HepG2 (cell line): ENCODE measurements around the gene PTRHD1. TPM values are rescaled to one million over a fixed set of nuclear protein-coding genes. Genes with fewer than 3 reads are reported as not detected.
A peak's percentile ranks its signal among the peaks of the same experiment; 100 is the strongest.

Experiments
- ERF ChIP-seq: IDR thresholded peaks from 2 replicates; pipeline ENCODE4 v1.6.1; 2018; ENCODE audit warnings: missing biosample characterization, missing genetic modification reagents
- FOXO4 ChIP-seq: sonication (generic); formaldehyde crosslinking; conservative IDR thresholded peaks from 2 replicates; pipeline ENCODE4 v1.8.1; 2023; ENCODE audit warnings: missing genetic modification reagents
- HNF1B ChIP-seq: sonication (generic); formaldehyde crosslinking; IDR thresholded peaks from 2 replicates; pipeline ENCODE4 v1.5.1; 2020; ENCODE audit warnings: mild to moderate bottlenecking, moderate library complexity, missing genetic modification reagents
- IKZF1 ChIP-seq: fragments of 450-650 bp; IDR thresholded peaks from 2 replicates; pipeline ENCODE4 v1.7.1; 2016
- KLF12 ChIP-seq: sonication (generic); formaldehyde crosslinking; IDR thresholded peaks from 2 replicates; pipeline ENCODE4 v1.4.0; 2020; ENCODE audit warnings: missing genetic modification reagents, borderline replicate concordance
- KLF9 ChIP-seq: IDR thresholded peaks from 2 replicates; pipeline ENCODE4 v1.6.1; 2016; ENCODE audit warnings: low read depth
- MIXL1 ChIP-seq: IDR thresholded peaks from 2 replicates; pipeline ENCODE4 v1.6.1; 2016
- NR2F1 ChIP-seq, 2 experiments: fragments of 450-650 bp in 1 of 2; formaldehyde crosslinking in 1 of 2; IDR thresholded peaks; 2 replicates each; pipeline versions ENCODE4 v1.5.0 to v1.6.1; 2016 to 2020; ENCODE audit warnings: mild to moderate bottlenecking in 1 of 2, missing compliant biosample characterization in 1 of 2, missing genetic modification reagents in 1 of 2, moderate library complexity in 1 of 2
- SMARCC2 ChIP-seq: fragments of 450-650 bp; IDR thresholded peaks from 2 replicates; pipeline ENCODE4 v1.6.1; 2017; ENCODE audit warnings: antibody characterized with exemption, mild to moderate bottlenecking
- SMC3 ChIP-seq: IDR thresholded peaks from 2 replicates; pipeline ENCODE4 v1.6.1; 2011; ENCODE audit warnings: low read length, improper control_type of control experiment
- TBP ChIP-seq: sonication (generic); formaldehyde crosslinking; IDR thresholded peaks from 2 replicates; pipeline ENCODE4 v1.5.0; 2020; ENCODE audit warnings: missing genetic modification reagents
- THAP11 ChIP-seq: IDR thresholded peaks from 2 replicates; pipeline ENCODE4 v1.6.1; 2016; ENCODE audit warnings: missing biosample characterization, missing genetic modification reagents
- TSC22D2 ChIP-seq: sonication (generic); formaldehyde crosslinking; IDR thresholded peaks from 2 replicates; pipeline ENCODE4 v1.5.1; 2020; ENCODE audit warnings: missing genetic modification reagents, mild to moderate bottlenecking, borderline replicate concordance
- ZNF10 ChIP-seq: sonication (generic); formaldehyde crosslinking; IDR thresholded peaks from 2 replicates; pipeline ENCODE4 v1.4.0; 2020; ENCODE audit warnings: mild to moderate bottlenecking, low read depth, missing genetic modification reagents, borderline replicate concordance
- ZNF143 ChIP-seq: sonication (generic); formaldehyde crosslinking; IDR thresholded peaks from 2 replicates; pipeline ENCODE4 v1.4.0; 2020; ENCODE audit warnings: missing genetic modification reagents
- ZNF468 ChIP-seq: sonication (generic); formaldehyde crosslinking; IDR thresholded peaks from 2 replicates; pipeline ENCODE4 v1.8.0; 2022; ENCODE audit warnings: mild to moderate bottlenecking, moderate library complexity, missing genetic modification reagents
- ZNF569 ChIP-seq: sonication (generic); formaldehyde crosslinking; IDR thresholded peaks from 2 replicates; pipeline ENCODE4 v1.5.0; 2020; ENCODE audit warnings: mild to moderate bottlenecking, missing genetic modification reagents, moderate library complexity, borderline replicate concordance
- ZNF780A ChIP-seq: sonication (generic); formaldehyde crosslinking; IDR thresholded peaks from 2 replicates; pipeline ENCODE4 v1.8.0; 2022; ENCODE audit warnings: mild to moderate bottlenecking, missing genetic modification reagents, moderate library complexity
- polyA plus RNA-seq, 8 experiments: library from polyadenylated mRNA; depleted of rRNA in 3 of 8; stranded (reverse) in 7 of 8; unstranded in 1 of 8; fragments of >200 nt; fragmentation: Illumina TruSeq in 4 of 8; extraction: Trizol in 4 of 8; gene quantifications; 2 replicates each; pipeline versions ENCODE4 v1.2.1 to v1.2.3, GENCODE V29; 2011 to 2016; ENCODE audit warnings: low read depth in 4 of 8, missing spikeins in 1 of 8, mixed read lengths in 1 of 8; ENCODE audit not compliant: insufficient read depth in 1 of 8
- total RNA-seq, 5 experiments: library from RNA; depleted of rRNA; stranded (reverse); fragments of >200 nt; fragmentation: Illumina TruSeq; extraction: Trizol; gene quantifications; 2 replicates each; pipeline ENCODE4 v1.2.3, GENCODE V29; 2016; ENCODE audit warnings: low read depth in 1 of 5
- TF ChIP-seq, protein P1 (sequence below): sonication (generic); formaldehyde crosslinking; IDR thresholded peaks from 2 replicates; pipeline ENCODE4 v1.5.1; 2020; ENCODE audit warnings: mild to moderate bottlenecking, missing genetic modification reagents
- TF ChIP-seq, protein P2 (sequence below): sonication (generic); formaldehyde crosslinking; IDR thresholded peaks from 2 replicates; pipeline ENCODE4 v1.4.0; 2020; ENCODE audit warnings: mild to moderate bottlenecking, missing genetic modification reagents, borderline replicate concordance
- TF ChIP-seq, protein P3 (sequence below): sonication (generic); formaldehyde crosslinking; IDR thresholded peaks from 2 replicates; pipeline ENCODE4 v1.8.1; 2023; ENCODE audit warnings: mild to moderate bottlenecking, missing genetic modification reagents, borderline replicate concordance

Gene PTRHD1
- total and polyA plus RNA-seq, 2 of the 13 experiments (the other 11 are each of a cell fraction or from before 2014, with no cell fraction given): 72.6 to 90.8 TPM

- TF ChIP-seq, protein P1, sequence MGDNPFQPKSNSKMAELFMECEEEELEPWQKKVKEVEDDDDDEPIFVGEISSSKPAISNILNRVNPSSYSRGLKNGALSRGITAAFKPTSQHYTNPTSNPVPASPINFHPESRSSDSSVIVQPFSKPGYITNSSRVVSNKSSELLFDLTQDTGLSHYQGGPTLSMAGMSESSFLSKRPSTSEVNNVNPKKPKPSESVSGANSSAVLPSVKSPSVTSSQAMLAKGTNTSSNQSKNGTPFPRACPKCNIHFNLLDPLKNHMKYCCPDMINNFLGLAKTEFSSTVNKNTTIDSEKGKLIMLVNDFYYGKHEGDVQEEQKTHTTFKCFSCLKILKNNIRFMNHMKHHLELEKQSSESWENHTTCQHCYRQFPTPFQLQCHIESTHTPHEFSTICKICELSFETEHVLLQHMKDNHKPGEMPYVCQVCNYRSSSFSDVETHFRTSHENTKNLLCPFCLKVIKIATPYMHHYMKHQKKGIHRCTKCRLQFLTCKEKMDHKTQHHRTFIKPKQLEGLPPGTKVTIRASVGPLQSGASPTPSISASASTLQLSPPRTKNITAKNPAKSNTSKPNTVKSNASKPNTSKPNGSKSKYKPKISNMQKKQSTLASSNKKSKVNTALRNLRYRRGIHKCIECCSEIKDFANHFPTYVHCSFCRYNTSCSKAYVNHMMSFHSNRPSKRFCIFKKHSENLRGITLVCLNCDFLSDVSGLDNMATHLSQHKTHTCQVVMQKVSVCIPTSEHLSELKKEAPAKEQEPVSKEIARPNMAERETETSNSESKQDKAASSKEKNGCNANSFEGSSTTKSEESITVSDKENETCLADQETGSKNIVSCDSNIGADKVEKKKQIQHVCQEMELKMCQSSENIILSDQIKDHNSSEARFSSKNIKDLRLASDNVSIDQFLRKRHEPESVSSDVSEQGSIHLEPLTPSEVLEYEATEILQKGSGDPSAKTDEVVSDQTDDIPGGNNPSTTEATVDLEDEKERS: no peak
- TF ChIP-seq, protein P2, sequence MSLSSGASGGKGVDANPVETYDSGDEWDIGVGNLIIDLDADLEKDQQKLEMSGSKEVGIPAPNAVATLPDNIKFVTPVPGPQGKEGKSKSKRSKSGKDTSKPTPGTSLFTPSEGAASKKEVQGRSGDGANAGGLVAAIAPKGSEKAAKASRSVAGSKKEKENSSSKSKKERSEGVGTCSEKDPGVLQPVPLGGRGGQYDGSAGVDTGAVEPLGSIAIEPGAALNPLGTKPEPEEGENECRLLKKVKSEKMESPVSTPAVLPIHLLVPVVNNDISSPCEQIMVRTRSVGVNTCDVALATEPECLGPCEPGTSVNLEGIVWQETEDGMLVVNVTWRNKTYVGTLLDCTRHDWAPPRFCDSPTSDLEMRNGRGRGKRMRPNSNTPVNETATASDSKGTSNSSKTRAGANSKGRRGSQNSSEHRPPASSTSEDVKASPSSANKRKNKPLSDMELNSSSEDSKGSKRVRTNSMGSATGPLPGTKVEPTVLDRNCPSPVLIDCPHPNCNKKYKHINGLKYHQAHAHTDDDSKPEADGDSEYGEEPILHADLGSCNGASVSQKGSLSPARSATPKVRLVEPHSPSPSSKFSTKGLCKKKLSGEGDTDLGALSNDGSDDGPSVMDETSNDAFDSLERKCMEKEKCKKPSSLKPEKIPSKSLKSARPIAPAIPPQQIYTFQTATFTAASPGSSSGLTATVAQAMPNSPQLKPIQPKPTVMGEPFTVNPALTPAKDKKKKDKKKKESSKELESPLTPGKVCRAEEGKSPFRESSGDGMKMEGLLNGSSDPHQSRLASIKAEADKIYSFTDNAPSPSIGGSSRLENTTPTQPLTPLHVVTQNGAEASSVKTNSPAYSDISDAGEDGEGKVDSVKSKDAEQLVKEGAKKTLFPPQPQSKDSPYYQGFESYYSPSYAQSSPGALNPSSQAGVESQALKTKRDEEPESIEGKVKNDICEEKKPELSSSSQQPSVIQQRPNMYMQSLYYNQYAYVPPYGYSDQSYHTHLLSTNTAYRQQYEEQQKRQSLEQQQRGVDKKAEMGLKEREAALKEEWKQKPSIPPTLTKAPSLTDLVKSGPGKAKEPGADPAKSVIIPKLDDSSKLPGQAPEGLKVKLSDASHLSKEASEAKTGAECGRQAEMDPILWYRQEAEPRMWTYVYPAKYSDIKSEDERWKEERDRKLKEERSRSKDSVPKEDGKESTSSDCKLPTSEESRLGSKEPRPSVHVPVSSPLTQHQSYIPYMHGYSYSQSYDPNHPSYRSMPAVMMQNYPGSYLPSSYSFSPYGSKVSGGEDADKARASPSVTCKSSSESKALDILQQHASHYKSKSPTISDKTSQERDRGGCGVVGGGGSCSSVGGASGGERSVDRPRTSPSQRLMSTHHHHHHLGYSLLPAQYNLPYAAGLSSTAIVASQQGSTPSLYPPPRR: no peak
- TF ChIP-seq ZNF569: no peak
- TF ChIP-seq ERF (CRISPR knock-in tag): no peak
- TF ChIP-seq THAP11: no peak
- TF ChIP-seq NR2F1 (CRISPR knock-in tag; IDR thresholded peaks at IDR 0.05): 0 out of 4 replicates have a peak, but pooled peaks of 1 of the 2 experiments have one; percentile 25
- no peak for TF ChIP-seq SMC3
- no peak for TF ChIP-seq ZNF143
- 0 out of 2 replicates have a peak, but pooled peaks have one; percentile 51 for TF ChIP-seq SMARCC2
- no peak for TF ChIP-seq HNF1B (CRISPR knock-in tag)
- no peak for TF ChIP-seq ZNF780A (CRISPR knock-in tag)
- no peak for TF ChIP-seq KLF9
- TF ChIP-seq ZNF10 (CRISPR knock-in tag): no peak
- TF ChIP-seq, protein P3, sequence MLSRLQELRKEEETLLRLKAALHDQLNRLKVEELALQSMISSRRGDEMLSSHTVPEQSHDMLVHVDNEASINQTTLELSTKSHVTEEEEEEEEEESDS (CRISPR knock-in tag): 0 out of 2 replicates have a peak, but pooled peaks have one; percentile 23
- TF ChIP-seq TSC22D2 (CRISPR knock-in tag): peak; percentile 1; the same call in 1 of the 2 replicates
- TF ChIP-seq FOXO4: no peak
- TF ChIP-seq ZNF468 (CRISPR knock-in tag): no peak
- no peak for TF ChIP-seq IKZF1
- TF ChIP-seq MIXL1 (CRISPR knock-in tag): 0 out of 2 replicates have a peak, but pooled peaks have one; percentile 5
- TF ChIP-seq KLF12 (CRISPR knock-in tag): no peak
- no peak for TF ChIP-seq TBP (CRISPR knock-in tag)
Measured at GRCh38 chr2:24792542-24792873, 683 bp downstream of the PTRHD1 start (continued).
